ENCODE results near the gene RPRD2. TPM values are rescaled to one million over a fixed set of nuclear protein-coding genes. Genes with fewer than 3 reads are reported as not detected.

RPRD2 gene
- polyA plus RNA-seq, 1 donor (not counting 4 experiments of a cell fraction or from before 2014, with no cell fraction given), result 9.1 TPM

DNA sequence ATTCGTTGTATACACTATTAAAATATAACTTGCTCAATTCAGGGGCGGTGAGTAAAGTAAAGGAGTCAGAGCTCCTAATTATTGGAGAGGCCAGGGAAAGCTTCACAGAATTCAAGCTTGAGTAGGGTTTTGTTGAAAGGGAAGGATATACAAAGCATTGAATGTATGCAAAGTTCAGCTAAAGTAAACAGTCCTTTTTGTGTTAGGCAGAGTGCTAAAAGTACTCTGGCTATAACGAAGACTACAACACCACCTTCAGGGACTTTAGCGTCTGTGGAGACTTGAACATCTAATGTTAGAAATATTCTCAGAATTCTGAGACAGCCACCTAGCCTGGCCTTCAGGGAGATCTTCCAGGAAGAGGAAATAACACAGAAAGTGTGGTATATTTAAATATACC is 152.7 kb downstream of the RPRD2 start:
- TF ChIP-seq, protein P1, sequence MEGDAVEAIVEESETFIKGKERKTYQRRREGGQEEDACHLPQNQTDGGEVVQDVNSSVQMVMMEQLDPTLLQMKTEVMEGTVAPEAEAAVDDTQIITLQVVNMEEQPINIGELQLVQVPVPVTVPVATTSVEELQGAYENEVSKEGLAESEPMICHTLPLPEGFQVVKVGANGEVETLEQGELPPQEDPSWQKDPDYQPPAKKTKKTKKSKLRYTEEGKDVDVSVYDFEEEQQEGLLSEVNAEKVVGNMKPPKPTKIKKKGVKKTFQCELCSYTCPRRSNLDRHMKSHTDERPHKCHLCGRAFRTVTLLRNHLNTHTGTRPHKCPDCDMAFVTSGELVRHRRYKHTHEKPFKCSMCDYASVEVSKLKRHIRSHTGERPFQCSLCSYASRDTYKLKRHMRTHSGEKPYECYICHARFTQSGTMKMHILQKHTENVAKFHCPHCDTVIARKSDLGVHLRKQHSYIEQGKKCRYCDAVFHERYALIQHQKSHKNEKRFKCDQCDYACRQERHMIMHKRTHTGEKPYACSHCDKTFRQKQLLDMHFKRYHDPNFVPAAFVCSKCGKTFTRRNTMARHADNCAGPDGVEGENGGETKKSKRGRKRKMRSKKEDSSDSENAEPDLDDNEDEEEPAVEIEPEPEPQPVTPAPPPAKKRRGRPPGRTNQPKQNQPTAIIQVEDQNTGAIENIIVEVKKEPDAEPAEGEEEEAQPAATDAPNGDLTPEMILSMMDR (optimal IDR thresholded peaks at IDR 0.05 in 1 of 3, IDR thresholded peaks at IDR 0.05 in 1 of 3, conservative IDR thresholded peaks at IDR 0.05 in 1 of 3; ENCODE audit: extremely low read depth in 1 of 3, insufficient read depth in 2 of 3, low read length in 3 of 3), result no peak
- no peak for TF ChIP-seq EZH2 (IDR thresholded peaks at IDR 0.05; ENCODE audit: low read length)
- Histone ChIP-seq H3K36me3 (ENCODE audit: control insufficient read depth in 2 of 2, extremely low read depth in 1 of 2, insufficient read depth in 2 of 2, low read length in 2 of 2) (peaks cover 7 to 12% of the 10 kb centered on the region in 2 experiments), H3K27ac (ENCODE audit: control insufficient read depth, insufficient read depth, low read length) (no peak overlapping the region), H3K9ac (ENCODE audit: control insufficient read depth, extremely low read depth, insufficient read depth, low read length) (no peak overlapping the region), H3K4me3 (ENCODE audit: control insufficient read depth in 2 of 3, extremely low read depth in 1 of 3, insufficient read depth in 2 of 3, low read depth in 1 of 3, low read length in 3 of 3) (peak overlapping the region in 2 of 3 experiments; percentile 29 to 31), H3K79me2 (ENCODE audit: control insufficient read depth, insufficient read depth, low read length) (no peaks in the 10 kb centered on the region), H3K4me1 (ENCODE audit: control insufficient read depth, extremely low read depth, insufficient read depth, low read length) (peaks cover 23% of the 10 kb centered on the region), H3K9me1 (ENCODE audit: control insufficient read depth, extremely low read depth, insufficient read depth, low read length) (no peaks in the 10 kb centered on the region), H2AFZ (ENCODE audit: control insufficient read depth, low read length) (peak overlapping the region; percentile 46), H3K9me3 (ENCODE audit: control insufficient read depth, low read depth, low read length) (no peaks in the 10 kb centered on the region), H3K4me2 (ENCODE audit: control insufficient read depth, extremely low read depth, insufficient read depth, low read depth, low read length) (peak overlapping the region; percentile 78), H3K27me3 (ENCODE audit: control insufficient read depth, extremely low read depth, insufficient read depth, low read length) (no peaks in the 10 kb centered on the region), H4K20me1 (ENCODE audit: control insufficient read depth, extremely low read depth, insufficient read depth, low read length) (no peaks in the 10 kb centered on the region)
- dilution Hi-C loops (cut with MboI; ENCODE audit: extremely low pct_ligation_motif_present, low sequenced_read_pairs), result no loop called here
- no peak for FAIRE-seq
- no peak for DNase-seq (ENCODE audit: low read depth, low spot score)

GRCh38 chr1:150521196-150521968 is 157.4 kb downstream of the RPRD2 start:
- TF ChIP-seq EZH2 (IDR thresholded peaks at IDR 0.05; ENCODE audit: low read length), result no peak
- FAIRE-seq (no peak), DNase-seq (ENCODE audit: low read depth, low spot score) (no peak)
- Histone ChIP-seq H3K4me1 (ENCODE audit: control insufficient read depth, extremely low read depth, insufficient read depth, low read length) (peaks cover 4% of the 10 kb centered on the region), H3K4me2 (ENCODE audit: control insufficient read depth, extremely low read depth, insufficient read depth, low read depth, low read length) (no peak overlapping the region), H3K4me3 (ENCODE audit: control insufficient read depth in 2 of 3, extremely low read depth in 1 of 3, insufficient read depth in 2 of 3, low read depth in 1 of 3, low read length in 3 of 3) (no peak overlapping the region), H3K36me3 (ENCODE audit: control insufficient read depth in 2 of 2, extremely low read depth in 1 of 2, insufficient read depth in 2 of 2, low read length in 2 of 2) (no peaks in the 10 kb centered on the region), H3K79me2 (ENCODE audit: control insufficient read depth, insufficient read depth, low read length) (no peaks in the 10 kb centered on the region), H3K27me3 (ENCODE audit: control insufficient read depth, extremely low read depth, insufficient read depth, low read length) (no peaks in the 10 kb centered on the region), H2AFZ (ENCODE audit: control insufficient read depth, low read length) (no peak overlapping the region), H3K27ac (ENCODE audit: control insufficient read depth, insufficient read depth, low read length) (no peak overlapping the region), H4K20me1 (ENCODE audit: control insufficient read depth, extremely low read depth, insufficient read depth, low read length) (no peaks in the 10 kb centered on the region), H3K9me3 (ENCODE audit: control insufficient read depth, low read depth, low read length) (no peaks in the 10 kb centered on the region), H3K9me1 (ENCODE audit: control insufficient read depth, extremely low read depth, insufficient read depth, low read length) (no peaks in the 10 kb centered on the region), H3K9ac (ENCODE audit: control insufficient read depth, extremely low read depth, insufficient read depth, low read length) (no peak overlapping the region)
- dilution Hi-C loops (cut with MboI; ENCODE audit: extremely low pct_ligation_motif_present, low sequenced_read_pairs), result no loop called here

Data from keratinocyte (primary cell).